ENCODE results near the gene TENT4A.

The TENT4A gene

GRCh38 chr5:6790346-6790865 is 77.2 kb downstream of the TENT4A start:
- TF ChIP-seq, protein P1, sequence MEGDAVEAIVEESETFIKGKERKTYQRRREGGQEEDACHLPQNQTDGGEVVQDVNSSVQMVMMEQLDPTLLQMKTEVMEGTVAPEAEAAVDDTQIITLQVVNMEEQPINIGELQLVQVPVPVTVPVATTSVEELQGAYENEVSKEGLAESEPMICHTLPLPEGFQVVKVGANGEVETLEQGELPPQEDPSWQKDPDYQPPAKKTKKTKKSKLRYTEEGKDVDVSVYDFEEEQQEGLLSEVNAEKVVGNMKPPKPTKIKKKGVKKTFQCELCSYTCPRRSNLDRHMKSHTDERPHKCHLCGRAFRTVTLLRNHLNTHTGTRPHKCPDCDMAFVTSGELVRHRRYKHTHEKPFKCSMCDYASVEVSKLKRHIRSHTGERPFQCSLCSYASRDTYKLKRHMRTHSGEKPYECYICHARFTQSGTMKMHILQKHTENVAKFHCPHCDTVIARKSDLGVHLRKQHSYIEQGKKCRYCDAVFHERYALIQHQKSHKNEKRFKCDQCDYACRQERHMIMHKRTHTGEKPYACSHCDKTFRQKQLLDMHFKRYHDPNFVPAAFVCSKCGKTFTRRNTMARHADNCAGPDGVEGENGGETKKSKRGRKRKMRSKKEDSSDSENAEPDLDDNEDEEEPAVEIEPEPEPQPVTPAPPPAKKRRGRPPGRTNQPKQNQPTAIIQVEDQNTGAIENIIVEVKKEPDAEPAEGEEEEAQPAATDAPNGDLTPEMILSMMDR (IDR thresholded peaks at IDR 0.05) = no peak

- TF ChIP-seq, protein P1 (IDR thresholded peaks at IDR 0.05) = no peak
Measured at GRCh38 chr5:6791031-6791430, 77.8 kb downstream of the TENT4A start.

GRCh38 chr5:6792376-6792775 is 79.1 kb downstream of the TENT4A start:
- TF ChIP-seq, protein P1 (IDR thresholded peaks at IDR 0.05) = no peak

DNA sequence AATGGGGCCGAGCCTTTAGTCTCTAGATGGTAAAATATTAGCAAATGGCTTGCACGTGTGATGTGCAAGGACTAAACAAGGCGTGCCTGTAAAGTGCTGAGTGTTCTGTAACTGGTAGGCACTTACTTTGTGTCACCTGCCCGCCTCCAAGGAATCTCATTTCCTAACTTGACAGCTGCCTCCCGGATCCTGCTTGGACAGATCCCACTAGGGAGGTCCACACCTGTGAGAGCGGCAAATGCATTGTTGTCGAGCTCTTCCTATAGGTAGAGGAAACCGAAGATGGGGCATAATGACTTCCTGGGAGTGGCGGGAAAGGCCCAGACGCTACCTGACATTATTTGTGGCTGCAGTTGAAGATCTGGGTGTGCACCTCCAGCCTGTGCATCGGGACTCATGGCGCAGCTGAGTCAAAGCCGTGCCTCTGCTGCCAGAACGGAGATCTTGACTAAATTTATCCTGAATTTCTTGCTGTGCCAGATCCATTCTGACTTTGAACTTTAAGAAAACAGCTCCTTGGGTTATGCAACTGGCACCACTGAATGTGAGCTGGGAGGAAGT is 79.8 kb downstream of the TENT4A start:
- TF ChIP-seq, protein P1 (IDR thresholded peaks at IDR 0.05) = no peak

GRCh38 chr5:6801236-6801635 is 88.0 kb downstream of the TENT4A start:
- TF ChIP-seq, protein P1 (IDR thresholded peaks at IDR 0.05) = no peak

DNA sequence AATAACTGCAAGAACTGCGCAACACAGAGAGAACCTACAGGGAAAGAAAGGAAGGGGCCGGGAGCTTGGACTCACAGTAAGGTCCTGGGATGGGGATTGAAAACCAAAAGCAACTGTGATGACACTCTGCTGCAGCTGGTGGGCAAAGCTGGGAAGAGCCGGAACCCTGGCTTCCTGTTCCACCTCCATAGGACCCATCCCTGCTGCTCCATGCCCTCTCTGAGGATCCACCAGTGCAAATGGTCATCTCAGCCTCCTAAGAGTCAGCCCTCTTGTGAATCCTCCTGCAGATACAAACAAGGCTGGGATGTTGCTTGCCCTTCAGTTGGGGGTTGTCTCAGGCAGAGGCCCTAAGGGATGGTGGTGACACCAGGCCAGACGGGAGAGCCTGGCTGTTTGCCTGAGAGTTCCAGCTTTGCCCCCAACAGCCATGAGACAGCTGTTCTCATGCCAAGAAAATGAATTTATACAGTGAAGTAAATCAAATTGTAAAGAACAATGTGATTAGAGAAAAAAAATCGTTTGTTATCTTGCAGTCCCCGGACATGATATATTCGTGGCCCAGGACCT is 90.8 kb downstream of the TENT4A start:
- TF ChIP-seq, protein P1 (IDR thresholded peaks at IDR 0.05) = no peak

GRCh38 chr5:6804766-6805501 is 91.7 kb downstream of the TENT4A start:
- TF ChIP-seq, protein P1 (IDR thresholded peaks at IDR 0.05) = no peak

Measured in LNCAP (cell line).